Large intestine (tissue), 3 donors: Measurements from ENCODE around the gene DRC3. TPM values are rescaled to one million over a fixed set of nuclear protein-coding genes. Genes with fewer than 3 reads are reported as not detected.
"Not testable (repeated sequence)": the region's sequence is repeated elsewhere in the genome, so short reads cannot be mapped to it uniquely, and the experiment has no call there.

Experiments
- DNase-seq, 2 donors: peaks; one replicate each; pipeline versions ENCODE4 v3.0.0 to v3.0.0-alpha.2; 2013
- H3K27ac ChIP-seq: one replicate; pipeline ENCODE4 v1.5.1; 2013; ENCODE audit warnings: low read length
- H3K27me3 ChIP-seq: 2 replicates; pipeline ENCODE4 v1.6.1; 2013; ENCODE audit warnings: low read length; ENCODE audit not compliant: control insufficient read depth, insufficient read depth
- H3K36me3 ChIP-seq: 2 replicates; pipeline ENCODE4 v1.6.1; 2013; ENCODE audit warnings: low read length; ENCODE audit not compliant: control insufficient read depth, insufficient read depth
- H3K4me1 ChIP-seq: one replicate; pipeline ENCODE4 v1.6.1; 2013; ENCODE audit warnings: low read length; ENCODE audit not compliant: control insufficient read depth, insufficient read depth
- H3K4me3 ChIP-seq: one replicate; pipeline ENCODE4 v1.5.1; 2013; ENCODE audit warnings: low read length
- H3K9me3 ChIP-seq: one replicate; pipeline ENCODE4 v1.6.1; 2013; ENCODE audit warnings: mild to moderate bottlenecking, low read depth, low read length, moderate library complexity; ENCODE audit not compliant: control insufficient read depth
- WGBS: methylation state at CpG from one replicate; pipeline ENCODE4 v1.1.5; 2013; ENCODE audit warnings: low lambda C conversion rate; ENCODE audit not compliant: insufficient coverage; 5-methylcytosine and 5-hydroxymethylcytosine counted together
- polyA plus RNA-seq: library from polyadenylated mRNA; unstranded; fragments of 120-200 nt; gene quantifications from one replicate; pipeline ENCODE4 v1.2.1, GENCODE V29; 2013

Gene DRC3
- polyA plus RNA-seq, 1 donor = 5.7 TPM

GRCh38 chr17:17993366-17993765, 20.7 kb downstream of the DRC3 start:
- no peaks in the 10 kb centered on the region for H3K9me3 ChIP-seq
- DNase-seq = no peak
- no peaks in the 10 kb centered on the region for H3K27me3 ChIP-seq
- H3K36me3 ChIP-seq = no peaks in the 10 kb centered on the region
- H3K4me1 ChIP-seq = no peaks in the 10 kb centered on the region
- no peak overlapping the region for H3K4me3 ChIP-seq
- H3K27ac ChIP-seq = no peak overlapping the region
- WGBS = 100% methylated on average over 2 of the region's 2 CpGs

- no CpG with 5 or more reads among the region's 12 CpGs for WGBS
- Histone ChIP-seq H3K36me3 (no peaks in the 10 kb centered on the region), H3K27me3 (no peaks in the 10 kb centered on the region)
Measured at GRCh38 chr17:17993852-17994251, 21.2 kb downstream of the DRC3 start.

GRCh38 chr17:17994271-17995069, 21.8 kb downstream of the DRC3 start:
- H3K27me3 ChIP-seq = no peaks in the 10 kb centered on the region
- DNase-seq = peak in 1 of 2 donors; percentile 17
- H3K4me3 ChIP-seq = no peak overlapping the region
- H3K9me3 ChIP-seq = no peaks in the 10 kb centered on the region
- no peak overlapping the region for H3K27ac ChIP-seq
- no peaks in the 10 kb centered on the region for H3K36me3 ChIP-seq
- peaks cover 5% of the 10 kb centered on the region for H3K4me1 ChIP-seq
- no CpG with 5 or more reads among the region's 18 CpGs for WGBS

More at GRCh38 chr17:17993852-17994251, 21.2 kb downstream of the DRC3 start:
- Histone ChIP-seq H3K4me3 (no peak overlapping the region), H3K27ac (no peak overlapping the region), H3K9me3 (no peaks in the 10 kb centered on the region), H3K4me1 (no peaks in the 10 kb centered on the region)
- DNase-seq = no peak

- not testable (repeated sequence) for H3K27me3 ChIP-seq, H3K27ac ChIP-seq, H3K9me3 ChIP-seq, H3K4me3 ChIP-seq, DNase-seq, H3K36me3 ChIP-seq
- peaks cover 13% of the 10 kb centered on the region for H3K4me1 ChIP-seq
- 100% methylated on average over 1 of the region's 8 CpGs for WGBS
Measured at GRCh38 chr17:17995887-17996286, 23.2 kb downstream of the DRC3 start.

- H3K9me3 ChIP-seq = no peaks in the 10 kb centered on the region
- WGBS = no CpG with 5 or more reads among the region's 8 CpGs
- H3K27ac ChIP-seq = no peak overlapping the region
- peaks cover 13% of the 10 kb centered on the region for H3K4me1 ChIP-seq
- no peak for DNase-seq
- H3K4me3 ChIP-seq = no peak overlapping the region
- no peaks in the 10 kb centered on the region for H3K27me3 ChIP-seq
- no peaks in the 10 kb centered on the region for H3K36me3 ChIP-seq
Measured at GRCh38 chr17:17998934-17999333, 26.3 kb downstream of the DRC3 start.

GRCh38 chr17:17999364-18000029, 26.8 kb downstream of the DRC3 start:
- Histone ChIP-seq H3K27ac (peak overlapping the region; percentile 20), H3K27me3 (no peaks in the 10 kb centered on the region), H3K36me3 (no peaks in the 10 kb centered on the region), H3K4me3 (no peak overlapping the region), H3K9me3 (no peaks in the 10 kb centered on the region), H3K4me1 (peaks cover 13% of the 10 kb centered on the region)
- no peak for DNase-seq
- WGBS = 100% methylated on average over 1 of the region's 9 CpGs

GRCh38 chr17:18000030-18000408, 27.4 kb downstream of the DRC3 start:
- WGBS = no CpG with 5 or more reads among the region's 8 CpGs
- H3K9me3 ChIP-seq = no peaks in the 10 kb centered on the region

GRCh38 chr17:18002171-18002570, 29.5 kb downstream of the DRC3 start:
- no peak overlapping the region for H3K4me3 ChIP-seq

More at GRCh38 chr17:18000030-18000408, 27.4 kb downstream of the DRC3 start:
- peaks cover 13% of the 10 kb centered on the region for H3K4me1 ChIP-seq
- peak; percentile 84 to 91 for DNase-seq
- no peaks in the 10 kb centered on the region for H3K36me3 ChIP-seq
- H3K27ac ChIP-seq = peak overlapping the region; percentile 20
- no peak overlapping the region for H3K4me3 ChIP-seq
- H3K27me3 ChIP-seq = no peaks in the 10 kb centered on the region

GRCh38 chr17:18004345-18004744, 31.7 kb downstream of the DRC3 start:
- H3K27ac ChIP-seq = no peak overlapping the region
- no peak for DNase-seq
- no peaks in the 10 kb centered on the region for H3K9me3 ChIP-seq
- no CpG with 5 or more reads among the region's 9 CpGs for WGBS
- peaks cover 10% of the 10 kb centered on the region for H3K4me1 ChIP-seq
- peaks cover 1% of the 10 kb centered on the region for H3K36me3 ChIP-seq
- no peaks in the 10 kb centered on the region for H3K27me3 ChIP-seq
- no peak overlapping the region for H3K4me3 ChIP-seq

More at GRCh38 chr17:18002171-18002570, 29.5 kb downstream of the DRC3 start:
- DNase-seq = no peak
- no CpG with 5 or more reads among the region's 2 CpGs for WGBS
- no peaks in the 10 kb centered on the region for H3K27me3 ChIP-seq
- peaks cover 13% of the 10 kb centered on the region for H3K4me1 ChIP-seq
- no peaks in the 10 kb centered on the region for H3K9me3 ChIP-seq
- no peak overlapping the region for H3K27ac ChIP-seq
- no peaks in the 10 kb centered on the region for H3K36me3 ChIP-seq

- Histone ChIP-seq H3K4me1 (peaks cover 4% of the 10 kb centered on the region), H3K27ac (no peak overlapping the region), H3K27me3 (no peaks in the 10 kb centered on the region), H3K4me3 (no peak overlapping the region), H3K9me3 (no peaks in the 10 kb centered on the region), H3K36me3 (peaks cover 6% of the 10 kb centered on the region)
- WGBS = no CpG with 5 or more reads among the region's 9 CpGs
- no peak for DNase-seq
Measured at GRCh38 chr17:18004884-18005305, 32.2 kb downstream of the DRC3 start.
